ENCODE results near the gene RPS6KL1.

- TF ChIP-seq EZH2 (IDR thresholded peaks at IDR 0.05; ENCODE audit: insufficient read depth, poor library complexity, severe bottlenecking) (no peak), EZH2phosphoT487 (IDR thresholded peaks at IDR 0.05; ENCODE audit: insufficient read depth, low read depth) (no peak)
Measured at GRCh38 chr14:74859757-74860552, 63.1 kb downstream of the RPS6KL1 start.
